CD4-positive, alpha-beta T cell treated with Interleukin-21 for 1 hour (primary cell): ENCODE results near the gene MINDY4.

Experiments used
- DNase-seq: peaks from one replicate; pipeline ENCODE4 v3.0.0-alpha.2; 2020

MINDY4 gene

DNA sequence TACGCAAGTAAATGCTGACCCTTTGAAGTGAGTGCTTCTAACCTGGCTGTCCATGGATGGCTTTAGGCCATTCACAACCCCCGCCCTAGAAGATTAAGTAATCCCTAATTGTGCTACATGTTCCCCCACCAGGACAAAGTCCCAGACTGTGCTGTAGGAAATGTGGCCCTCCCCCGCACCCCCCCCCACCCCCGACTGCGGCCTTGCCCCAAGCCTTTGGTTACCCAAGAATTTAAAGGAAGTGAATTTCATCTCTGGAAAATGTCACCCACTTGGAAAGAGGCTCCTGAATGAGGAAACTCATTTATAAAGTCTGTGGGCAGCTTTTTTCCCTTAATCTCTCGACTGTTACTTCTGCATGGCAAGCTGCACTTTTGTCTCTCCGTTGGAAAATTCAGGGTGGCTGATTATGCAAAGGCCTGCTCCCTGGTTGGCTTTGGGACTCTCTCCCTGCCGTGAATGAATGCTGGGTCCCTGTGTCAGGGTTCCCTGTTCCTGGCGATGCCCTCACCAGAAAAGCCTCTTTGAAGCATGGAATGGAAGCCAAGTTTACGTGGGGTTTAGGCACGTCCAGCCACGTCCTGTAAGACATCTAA is 109.0 kb downstream of the MINDY4 start:
- no peak for DNase-seq

DNA sequence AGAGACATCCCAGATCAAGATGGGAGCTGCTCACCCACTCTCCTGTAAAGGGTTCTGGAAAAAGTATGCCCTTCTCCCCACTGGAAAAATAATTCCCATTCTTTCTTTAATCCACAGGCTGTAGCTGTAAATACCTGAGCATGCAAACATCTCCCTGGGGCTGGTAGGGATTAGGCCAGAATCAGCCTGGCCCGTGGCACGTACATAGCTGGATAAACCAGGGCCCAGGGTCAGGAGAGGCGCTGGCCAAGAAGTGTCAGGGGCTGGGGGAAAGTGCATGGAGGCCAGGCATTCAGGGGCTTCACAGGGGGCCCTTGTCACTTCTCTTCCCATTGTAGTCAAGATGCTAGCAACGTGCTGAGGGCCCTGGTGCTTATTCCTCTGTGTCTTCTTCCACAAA is 109.7 kb downstream of the MINDY4 start:
- DNase-seq, result no peak

DNA sequence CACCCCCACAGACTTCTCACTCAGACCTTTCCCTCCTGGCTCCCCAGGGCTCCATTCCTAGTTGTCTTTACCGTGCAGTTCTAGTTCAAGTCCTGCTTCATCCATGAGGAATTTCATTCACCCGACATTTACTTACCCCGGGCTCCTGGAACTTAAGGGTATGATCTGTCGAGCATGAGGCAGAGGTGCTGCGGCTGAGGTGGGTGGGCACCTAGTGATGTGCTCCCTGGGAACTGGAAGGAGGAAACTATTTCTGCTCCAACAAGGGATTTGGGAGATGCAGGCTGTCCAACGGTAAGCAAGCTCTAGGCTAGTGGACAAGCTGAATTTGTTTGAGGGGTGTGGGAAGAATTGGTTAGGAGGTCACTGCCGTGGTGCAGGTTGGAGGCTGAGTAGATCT is 110.2 kb downstream of the MINDY4 start:
- no peak for DNase-seq

DNA sequence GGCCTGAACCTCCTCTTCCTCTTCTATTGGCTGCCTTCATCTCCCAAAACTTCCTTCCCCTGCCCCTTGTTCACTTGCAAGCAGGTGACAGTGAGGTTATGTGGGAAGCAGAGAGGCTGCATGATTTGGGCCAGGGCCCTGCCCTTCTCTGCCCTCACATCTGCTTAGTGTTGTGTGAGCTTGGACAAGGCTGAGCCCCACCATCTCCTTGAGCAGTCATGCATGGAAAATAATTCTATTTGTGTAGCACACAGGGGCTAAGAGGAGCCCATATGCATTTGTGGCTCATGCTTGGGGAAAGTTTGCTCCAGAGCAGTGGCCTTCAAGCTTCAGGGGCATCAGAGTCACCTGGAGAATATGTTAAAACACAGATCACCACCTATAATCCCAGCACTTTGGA is 113.7 kb downstream of the MINDY4 start:
- DNase-seq, result no peak

DNA sequence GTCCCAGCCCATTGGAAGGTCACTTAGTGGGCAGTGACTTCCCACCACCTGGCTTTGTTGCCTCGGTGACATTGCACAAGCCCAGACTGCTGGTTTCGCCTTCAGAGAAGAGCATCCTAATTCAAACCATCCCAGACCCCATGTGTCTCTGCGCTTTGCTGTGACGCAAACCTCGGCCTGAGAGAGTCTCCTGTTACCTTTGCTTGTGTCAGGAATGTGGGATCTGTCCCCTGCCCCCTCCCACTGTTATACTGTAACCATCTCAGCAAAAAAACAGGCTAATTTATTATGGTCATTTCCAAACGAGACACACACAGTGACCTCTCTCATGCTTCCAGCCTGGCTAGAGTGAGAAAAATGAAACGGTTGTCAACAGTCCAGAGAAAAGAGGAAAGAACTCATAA is 115.4 kb downstream of the MINDY4 start:
- no peak for DNase-seq

DNA sequence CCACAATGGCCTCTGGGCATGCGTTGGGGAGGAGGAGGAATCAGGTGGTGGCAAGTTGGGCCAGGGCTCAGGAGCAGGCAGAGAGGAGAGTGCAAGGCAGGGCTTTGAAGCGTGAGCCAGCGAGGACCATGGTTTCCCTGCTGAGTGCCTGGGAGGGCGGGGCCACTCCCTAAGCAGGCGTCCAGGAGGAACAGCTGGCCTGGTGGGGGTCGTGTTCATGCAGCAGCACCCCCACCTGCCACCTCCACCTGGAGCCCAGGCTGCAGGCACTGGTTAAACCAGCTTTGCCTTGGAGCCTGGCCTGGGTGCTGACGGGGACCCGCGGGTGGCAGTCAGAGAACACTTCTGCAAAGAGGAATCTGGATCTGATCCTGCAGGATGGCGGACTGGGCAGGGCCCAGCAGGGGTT is 116.3 kb downstream of the MINDY4 start:
- DNase-seq, result no peak

DNA sequence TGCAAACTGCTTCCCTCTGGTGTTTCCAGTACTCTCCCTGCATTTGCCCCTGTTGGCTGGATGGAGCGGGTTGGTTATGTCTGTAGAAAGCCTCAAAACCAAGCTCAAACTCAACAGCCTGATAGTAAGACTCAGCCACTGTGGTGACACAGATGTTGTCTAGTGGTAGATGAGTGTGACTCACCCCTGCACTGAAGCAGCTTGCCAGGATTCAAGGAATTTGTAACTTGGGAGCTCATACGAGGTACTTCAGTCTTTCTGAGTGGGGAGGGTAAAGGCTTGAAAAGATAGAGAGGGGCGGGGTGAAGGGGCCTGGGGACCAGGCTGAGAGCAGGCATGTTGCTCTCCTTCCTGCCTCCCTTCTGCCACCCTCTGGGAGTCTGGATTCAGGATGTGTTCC is 117.5 kb downstream of the MINDY4 start:
- DNase-seq, result no peak

DNA sequence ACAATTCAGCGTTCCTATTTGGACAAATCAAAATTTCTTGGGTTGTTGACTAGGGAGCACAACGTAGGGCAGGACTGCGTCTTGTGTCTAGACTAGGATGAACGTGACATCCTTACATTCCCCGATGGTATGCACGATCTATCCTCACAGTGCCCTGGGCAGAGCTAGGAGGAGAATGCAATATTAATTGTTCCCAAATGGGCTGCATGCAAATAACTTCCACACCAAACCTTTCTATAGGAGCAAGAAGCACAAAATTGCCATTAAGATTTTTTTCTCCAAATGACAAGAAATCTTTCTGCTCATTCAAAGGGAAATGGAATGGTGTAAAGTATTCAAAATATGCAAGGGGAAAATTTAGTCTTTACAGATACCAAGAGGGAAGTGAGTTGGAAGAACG is 119.0 kb downstream of the MINDY4 start:
- no peak for DNase-seq

DNA sequence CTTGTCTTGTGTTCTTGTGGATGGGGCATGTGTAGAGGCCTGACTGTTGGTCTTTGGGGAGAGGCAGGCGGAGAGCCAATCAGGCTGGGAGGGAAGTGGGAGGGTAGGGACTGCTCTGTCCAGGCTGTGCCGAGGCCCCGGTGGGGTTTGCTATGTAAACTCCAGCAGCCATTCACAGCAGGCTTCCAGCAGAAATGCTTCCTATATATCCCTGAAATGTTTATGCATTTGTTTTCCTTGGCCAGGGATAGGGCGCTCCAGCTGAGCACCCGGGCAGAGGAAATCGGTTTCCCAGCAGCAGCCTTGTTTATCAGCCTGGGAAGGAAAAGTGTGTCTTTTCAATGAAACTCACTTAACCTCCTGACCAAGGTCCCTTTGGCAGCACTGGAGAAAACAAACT is 122.1 kb downstream of the MINDY4 start:
- DNase-seq, result no peak

DNA sequence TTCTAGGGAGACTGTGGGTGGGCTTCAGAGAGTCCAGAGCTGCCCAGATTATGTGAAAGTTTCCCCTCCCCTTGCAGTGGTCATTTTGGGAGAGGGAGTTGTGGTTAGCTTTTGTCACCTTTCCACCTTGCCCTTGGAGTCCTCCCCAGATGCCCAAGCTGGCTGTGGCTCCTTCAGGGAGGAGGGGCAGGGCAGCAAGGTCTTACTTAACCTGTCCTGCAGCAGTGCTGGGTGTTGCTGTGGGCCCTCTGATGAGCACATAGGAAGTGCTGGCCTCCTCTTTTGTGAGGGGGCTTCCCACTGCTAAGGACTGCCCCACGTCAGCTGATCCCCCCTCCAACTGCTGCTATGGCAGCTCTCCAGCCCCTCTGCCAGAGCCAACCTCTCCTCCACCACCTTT is 122.8 kb downstream of the MINDY4 start:
- no peak for DNase-seq

DNA sequence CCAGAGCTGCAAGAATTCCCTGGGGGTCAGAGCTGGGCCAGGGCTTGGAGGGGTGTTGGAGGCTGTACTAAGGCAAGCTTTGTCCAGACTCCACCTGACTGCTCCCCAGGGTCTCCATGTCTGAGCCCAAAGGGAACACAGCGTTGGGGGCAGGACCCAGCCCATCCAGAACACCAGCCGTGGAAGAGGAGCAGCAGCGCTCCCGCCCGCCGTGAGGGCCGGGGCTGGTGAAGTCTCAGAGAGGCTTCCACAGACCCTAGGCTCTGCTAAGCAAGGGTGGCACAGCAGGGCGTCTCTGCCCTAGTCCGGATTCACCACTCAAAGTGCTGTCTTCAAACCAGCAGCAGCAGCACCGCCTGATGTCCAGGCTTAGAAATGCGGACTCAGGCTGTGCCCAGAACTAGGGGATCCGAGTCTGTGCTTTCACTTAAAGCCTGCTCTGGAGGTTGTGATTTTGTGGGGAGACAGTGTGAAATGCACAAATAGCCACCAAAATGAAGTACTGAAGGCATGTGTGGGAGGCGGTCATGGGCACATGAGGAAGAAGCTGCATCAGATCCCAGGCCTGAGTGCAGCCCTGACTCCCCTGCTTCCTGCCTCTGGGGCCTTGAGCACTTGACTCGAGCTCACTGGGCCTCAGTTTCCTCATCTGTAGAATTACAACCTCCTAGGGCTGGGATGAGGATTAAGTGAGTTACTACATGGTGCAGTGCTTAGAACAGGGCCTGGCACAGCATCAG is 123.8 kb downstream of the MINDY4 start:
- no peak for DNase-seq

DNA sequence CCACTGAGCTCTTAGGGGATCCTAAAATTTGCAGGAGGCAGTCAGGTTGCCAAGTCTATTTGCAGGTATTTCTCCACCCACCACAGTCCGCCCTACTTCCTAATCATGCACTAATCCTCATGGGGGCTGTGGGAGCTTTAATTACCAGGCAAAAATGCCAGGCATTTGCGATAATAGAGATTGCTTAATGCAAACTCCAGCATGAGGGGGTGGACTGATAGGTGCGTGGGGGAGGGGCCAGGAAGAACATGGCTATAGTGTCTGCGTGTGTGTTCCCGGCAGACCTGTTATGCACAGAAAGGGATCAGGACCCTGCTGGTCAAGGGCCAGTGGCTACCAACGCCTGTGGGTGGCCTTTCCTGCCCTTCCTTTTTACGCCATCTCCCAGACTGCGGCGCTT is 124.8 kb downstream of the MINDY4 start:
- DNase-seq, result no peak

DNA sequence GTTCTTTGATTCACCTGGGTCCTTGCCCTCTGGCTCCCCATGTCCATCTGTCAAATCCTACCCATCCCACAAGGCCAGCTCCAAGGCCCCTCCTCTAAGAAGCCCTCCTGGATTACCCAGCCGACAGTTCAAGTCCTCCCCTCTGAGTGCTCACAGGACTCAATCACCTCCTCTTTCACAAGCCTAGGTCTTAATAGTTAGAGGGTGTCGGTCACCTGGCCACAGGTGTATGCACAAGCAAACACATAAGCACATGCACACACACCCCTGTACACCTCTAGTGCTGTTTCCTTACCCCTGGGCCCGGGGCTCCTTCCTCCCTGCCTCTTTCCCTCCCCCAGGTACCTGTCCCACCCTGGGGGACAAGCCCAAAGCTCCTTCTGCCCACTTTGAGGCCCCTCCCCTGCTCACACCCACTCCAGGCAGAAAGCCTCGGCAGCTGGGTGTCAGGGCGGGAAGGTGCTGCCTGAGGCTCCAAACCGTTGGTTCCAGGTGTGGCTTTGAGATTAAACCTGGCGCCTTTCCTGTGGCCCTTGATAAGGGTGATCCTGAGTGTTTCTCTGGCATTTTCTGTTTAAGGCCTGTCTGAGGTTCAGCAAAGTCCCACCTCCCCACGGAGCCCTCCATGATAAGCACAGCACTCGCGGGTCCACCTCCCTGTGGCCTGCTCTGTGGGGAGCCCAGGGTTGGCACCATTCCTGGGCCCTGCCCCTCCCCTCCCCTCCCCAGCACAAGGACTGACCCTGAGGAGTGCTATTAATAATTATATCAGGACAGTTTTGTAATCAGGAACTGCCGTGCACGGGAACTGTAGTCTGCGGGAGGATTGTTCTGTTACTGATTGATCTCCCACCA is 125.8 kb downstream of the MINDY4 start:
- no peak for DNase-seq

DNA sequence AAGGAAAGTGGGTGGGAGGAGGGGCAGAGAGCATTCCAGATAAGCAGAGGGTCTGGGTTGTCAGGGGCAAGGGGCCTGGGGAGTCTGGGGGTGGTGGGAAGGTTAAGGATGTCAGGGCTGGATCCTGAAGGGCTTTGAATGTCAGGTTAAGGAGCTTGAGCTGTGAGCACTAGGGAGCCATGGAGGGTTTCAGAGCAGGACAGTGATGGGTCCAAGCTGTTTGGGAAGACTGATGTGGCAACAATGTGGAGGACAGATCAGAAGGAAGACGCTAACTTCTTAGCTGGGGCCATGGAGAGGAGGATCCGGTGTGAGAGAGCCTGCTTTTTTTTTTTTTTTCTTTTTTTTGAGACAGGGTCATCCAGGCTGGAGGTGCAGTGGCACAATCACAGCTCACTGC is 126.6 kb downstream of the MINDY4 start:
- no peak for DNase-seq

DNA sequence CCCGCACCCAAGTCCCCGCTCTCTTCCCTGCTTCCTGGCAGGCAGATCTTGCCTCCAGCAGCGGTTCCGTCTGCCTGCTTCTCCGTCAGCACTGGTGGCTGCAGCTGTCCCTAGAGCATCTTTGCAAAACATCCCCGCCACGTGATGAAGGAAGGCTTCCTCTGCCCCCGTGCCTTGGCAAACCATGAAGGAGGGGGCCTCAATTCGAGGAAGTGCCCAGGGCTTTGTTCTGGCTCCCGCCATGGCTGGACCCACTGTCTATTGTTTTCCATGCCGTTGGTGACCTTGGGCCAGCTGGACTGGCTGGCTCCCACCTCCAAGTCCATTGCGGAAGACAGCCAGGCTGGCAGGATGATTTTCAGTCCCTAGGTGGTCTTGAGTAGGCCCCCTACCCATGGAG is 127.2 kb downstream of the MINDY4 start:
- DNase-seq, result no peak

DNA sequence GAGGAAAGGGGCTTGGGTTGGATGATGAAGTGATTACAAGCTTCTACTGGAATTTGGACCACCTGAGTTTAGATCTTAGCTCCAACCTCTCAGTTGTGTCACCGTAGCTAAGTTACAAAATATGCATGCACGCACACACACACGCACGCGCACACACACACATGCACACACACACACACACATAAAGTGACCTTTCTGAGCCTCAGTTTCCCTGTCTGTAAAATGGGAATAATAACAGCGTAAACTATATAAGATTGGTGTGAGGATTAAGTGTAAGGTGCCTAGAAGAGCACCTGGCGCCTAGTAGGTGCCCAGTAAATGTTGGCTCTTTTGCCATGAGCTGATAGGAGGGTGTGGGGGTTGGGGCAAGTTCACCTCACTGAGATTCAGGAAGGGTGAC is 127.8 kb downstream of the MINDY4 start:
- DNase-seq, result no peak

DNA sequence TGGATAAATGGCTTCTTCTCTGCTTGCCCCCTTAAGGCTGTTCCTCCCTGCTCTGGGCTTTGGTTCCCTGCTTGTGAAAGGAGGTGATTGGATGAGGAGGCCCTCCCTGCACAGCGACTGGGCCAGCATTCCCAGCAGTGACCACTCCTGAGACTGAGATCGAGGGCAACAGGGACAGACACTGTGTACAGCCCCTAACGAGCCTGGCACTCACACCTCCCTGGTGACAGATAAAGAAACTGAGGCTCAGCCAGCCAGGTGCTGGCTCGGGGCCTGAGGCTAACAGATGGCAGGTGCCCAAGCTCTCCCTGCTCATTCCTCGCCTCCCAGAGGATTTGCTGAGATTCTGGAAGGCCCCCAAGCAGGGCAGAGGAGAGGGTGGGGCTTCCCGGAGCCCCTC is 128.4 kb downstream of the MINDY4 start:
- no peak for DNase-seq

DNA sequence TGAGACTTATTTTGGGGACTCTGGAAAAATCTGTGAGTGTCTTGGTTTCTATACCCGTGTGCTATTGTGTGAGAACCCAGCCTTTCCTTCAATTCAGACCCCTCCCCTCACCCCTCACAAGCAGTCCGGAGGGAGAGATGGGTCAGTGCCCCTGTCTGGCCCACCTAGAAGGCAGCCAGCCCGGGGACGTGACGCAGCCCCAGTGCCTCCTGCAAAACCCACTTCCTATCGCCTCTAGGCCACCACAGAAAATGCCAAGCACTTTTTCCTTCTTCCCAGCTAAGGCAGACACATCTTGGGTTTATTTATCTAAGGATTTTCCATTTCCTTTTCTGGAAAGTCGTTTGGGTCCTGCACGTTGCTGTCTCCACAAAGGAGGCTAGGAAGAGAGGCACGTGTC is 128.8 kb downstream of the MINDY4 start:
- DNase-seq, result no peak

DNA sequence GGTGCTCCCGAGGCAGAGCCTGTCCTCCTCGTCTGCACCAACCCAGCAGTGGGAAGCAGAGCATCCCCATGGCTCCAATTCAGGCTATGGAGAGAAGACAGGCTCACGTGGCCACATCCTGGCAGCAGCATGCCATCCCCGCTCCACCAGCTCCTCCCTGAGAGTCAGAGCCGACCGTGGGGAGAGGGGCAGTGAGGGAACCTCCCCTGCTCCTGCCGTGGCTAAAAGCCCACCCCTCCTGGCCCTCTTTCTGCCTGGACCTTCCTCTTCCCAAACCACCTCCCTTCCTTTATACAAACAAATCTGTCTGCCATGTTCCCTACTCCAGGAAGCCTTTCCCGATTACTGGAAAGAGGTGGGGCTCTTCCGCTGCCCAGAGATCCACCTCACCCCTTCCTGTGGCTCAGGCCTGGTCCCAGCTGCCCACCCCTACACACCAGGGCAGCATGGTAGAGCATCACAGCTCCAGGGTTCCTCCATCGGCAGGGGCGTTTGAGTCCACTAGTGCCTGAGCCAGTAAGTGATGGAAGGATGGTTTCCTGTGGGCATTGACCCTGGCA is 129.7 kb downstream of the MINDY4 start:
- DNase-seq, result no peak

DNA sequence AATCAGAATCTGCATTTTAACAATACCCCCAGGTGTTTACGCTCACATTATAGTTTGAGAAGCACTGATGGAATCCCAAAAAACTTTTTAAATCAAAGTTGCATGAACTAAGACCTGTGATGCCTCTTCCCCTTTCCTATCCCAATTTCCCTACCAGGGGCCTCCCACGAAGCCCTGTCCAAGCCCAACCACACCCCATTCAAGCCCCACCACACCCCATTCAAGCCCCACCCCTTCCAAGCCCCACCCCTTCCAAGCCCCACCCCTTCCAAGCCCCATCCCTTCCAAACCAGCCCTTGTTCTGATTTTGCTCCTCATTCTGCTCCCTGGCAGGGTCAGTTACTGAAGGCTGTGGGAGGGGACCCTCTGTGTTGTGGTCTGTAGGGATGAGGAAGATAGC is 130.6 kb downstream of the MINDY4 start:
- DNase-seq, result no peak

DNA sequence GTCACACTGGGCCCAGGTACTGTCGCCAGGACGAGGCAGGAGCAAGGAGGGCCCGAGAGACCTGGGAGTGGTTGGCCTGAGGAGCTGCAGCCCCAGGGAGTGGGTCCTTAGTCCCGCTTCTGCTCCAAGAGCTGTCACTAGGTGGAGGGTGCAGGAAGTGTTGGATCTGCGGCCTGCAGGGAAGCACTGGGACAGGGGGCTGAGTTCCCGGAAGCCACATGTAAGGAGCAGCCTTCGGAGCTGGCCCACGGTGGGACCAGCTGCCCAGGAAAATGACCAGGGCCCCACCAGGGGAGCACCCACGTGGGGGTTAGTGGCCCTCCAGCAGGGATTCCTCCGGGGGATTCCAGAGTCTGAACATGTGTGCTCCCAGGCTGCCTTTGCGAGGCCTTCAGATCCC is 131.2 kb downstream of the MINDY4 start:
- no peak for DNase-seq

DNA sequence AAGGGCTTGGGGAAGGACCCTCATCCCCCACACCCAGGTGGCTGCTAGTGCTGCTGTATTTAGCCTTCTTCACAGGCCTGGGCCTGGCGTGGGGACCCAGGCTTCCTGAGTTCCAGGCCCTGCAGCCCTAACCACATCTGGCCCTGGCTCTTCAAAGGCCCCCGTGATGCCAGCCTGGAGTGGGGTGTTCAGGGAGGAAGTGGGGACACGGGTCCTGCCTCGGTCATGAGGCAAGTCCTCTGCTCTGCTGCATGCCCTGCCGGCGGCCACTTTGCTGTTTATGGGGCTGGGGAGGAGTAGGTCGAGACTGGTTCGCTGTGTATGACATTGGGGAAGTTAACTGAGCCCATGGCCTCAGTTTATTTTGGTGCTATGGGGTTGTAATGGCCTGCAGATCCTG is 131.9 kb downstream of the MINDY4 start:
- no peak for DNase-seq

DNA sequence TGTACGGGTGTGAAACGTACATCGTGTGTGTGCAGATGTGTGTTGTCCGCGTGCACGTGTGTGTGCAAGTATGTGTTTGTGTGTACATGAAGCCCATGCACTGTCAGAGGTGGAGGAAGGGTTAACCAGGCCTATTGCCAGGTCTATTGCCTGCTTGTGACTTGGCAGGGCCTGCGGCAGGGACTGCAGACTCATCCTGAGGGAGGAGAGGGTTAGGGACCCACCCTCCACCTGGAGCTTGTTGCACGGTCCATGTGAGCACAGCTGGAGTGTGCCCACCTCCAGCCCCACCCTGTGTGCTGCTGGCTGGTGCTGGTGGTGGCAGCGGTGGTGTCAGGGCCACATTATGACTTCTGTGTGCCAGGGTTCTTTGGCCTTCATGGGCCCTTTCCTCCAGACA is 133.3 kb downstream of the MINDY4 start:
- no peak for DNase-seq
